BJ (cell line): ENCODE data around the gene ATE1. TPM values are rescaled to one million over a fixed set of nuclear protein-coding genes. Genes with fewer than 3 reads are reported as not detected.

Experiments used
- CTCF ChIA-PET: fragments of 350-600 bp; formaldehyde crosslinking; extraction: SDS; loops from one replicate; lab custom pipeline; 2021; ENCODE audit warnings: antibody characterized with exemption, inconsistent platforms; lab: Yijun Ruan, JAX
- POLR2A ChIA-PET: fragments of 300-600 bp; sonication (Branson Sonifier 250); formaldehyde crosslinking; extraction: SDS; loops from one replicate; lab custom pipeline; 2021; ENCODE audit warnings: antibody characterized with exemption; lab: Charles Lee
- DNase-seq: peaks from one replicate; pipeline ENCODE4 v3.0.0-alpha.2; 2011; ENCODE audit warnings: low read depth
- H3K27me3 ChIP-seq: 2 replicates; pipeline ENCODE4 v1.6.0; 2011; ENCODE audit warnings: low read length; ENCODE audit not compliant: control insufficient read depth, insufficient read depth
- H3K36me3 ChIP-seq: 2 replicates; pipeline ENCODE4 v1.5.1; 2011; ENCODE audit warnings: low read length; ENCODE audit not compliant: control insufficient read depth, insufficient read depth
- H3K4me3 ChIP-seq: 2 replicates; pipeline ENCODE4 v1.5.1; 2011; ENCODE audit warnings: low read depth, mild to moderate bottlenecking, control low read depth, low read length
- polyA plus RNA-seq: library from polyadenylated mRNA; depleted of rRNA; stranded (reverse); fragments of >200 nt; gene quantifications from 2 replicates; pipeline ENCODE4 v1.2.3, GENCODE V29; 2011
- TF ChIP-seq, protein P1 (sequence below): IDR thresholded peaks from 2 replicates; pipeline ENCODE4 v1.5.1; 2011; ENCODE audit warnings: low read depth, mild to moderate bottlenecking, control low read depth, inconsistent platforms, low read length, moderate library complexity; ENCODE audit not compliant: insufficient read depth

Gene ATE1
- polyA plus RNA-seq, 1 experiment = 7.4 TPM

GRCh38 chr10:121834757-121835156, 93.1 kb downstream of the ATE1 start:
- DNase-seq = no peak
- ChIA-PET POLR2A (no interaction called here), CTCF (interaction anchor here (3.6 kb wide), 1 partner anchor 11 kb away, joined by 25 read pairs; no protein-coding TSS in a partner anchor)
- Histone ChIP-seq H3K27me3 (no peaks in the 10 kb centered on the region), H3K4me3 (no peak overlapping the region), H3K36me3 (no peaks in the 10 kb centered on the region; the same call in 1 of the 2 replicates)
- TF ChIP-seq, protein P1, sequence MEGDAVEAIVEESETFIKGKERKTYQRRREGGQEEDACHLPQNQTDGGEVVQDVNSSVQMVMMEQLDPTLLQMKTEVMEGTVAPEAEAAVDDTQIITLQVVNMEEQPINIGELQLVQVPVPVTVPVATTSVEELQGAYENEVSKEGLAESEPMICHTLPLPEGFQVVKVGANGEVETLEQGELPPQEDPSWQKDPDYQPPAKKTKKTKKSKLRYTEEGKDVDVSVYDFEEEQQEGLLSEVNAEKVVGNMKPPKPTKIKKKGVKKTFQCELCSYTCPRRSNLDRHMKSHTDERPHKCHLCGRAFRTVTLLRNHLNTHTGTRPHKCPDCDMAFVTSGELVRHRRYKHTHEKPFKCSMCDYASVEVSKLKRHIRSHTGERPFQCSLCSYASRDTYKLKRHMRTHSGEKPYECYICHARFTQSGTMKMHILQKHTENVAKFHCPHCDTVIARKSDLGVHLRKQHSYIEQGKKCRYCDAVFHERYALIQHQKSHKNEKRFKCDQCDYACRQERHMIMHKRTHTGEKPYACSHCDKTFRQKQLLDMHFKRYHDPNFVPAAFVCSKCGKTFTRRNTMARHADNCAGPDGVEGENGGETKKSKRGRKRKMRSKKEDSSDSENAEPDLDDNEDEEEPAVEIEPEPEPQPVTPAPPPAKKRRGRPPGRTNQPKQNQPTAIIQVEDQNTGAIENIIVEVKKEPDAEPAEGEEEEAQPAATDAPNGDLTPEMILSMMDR = no peak

DNA sequence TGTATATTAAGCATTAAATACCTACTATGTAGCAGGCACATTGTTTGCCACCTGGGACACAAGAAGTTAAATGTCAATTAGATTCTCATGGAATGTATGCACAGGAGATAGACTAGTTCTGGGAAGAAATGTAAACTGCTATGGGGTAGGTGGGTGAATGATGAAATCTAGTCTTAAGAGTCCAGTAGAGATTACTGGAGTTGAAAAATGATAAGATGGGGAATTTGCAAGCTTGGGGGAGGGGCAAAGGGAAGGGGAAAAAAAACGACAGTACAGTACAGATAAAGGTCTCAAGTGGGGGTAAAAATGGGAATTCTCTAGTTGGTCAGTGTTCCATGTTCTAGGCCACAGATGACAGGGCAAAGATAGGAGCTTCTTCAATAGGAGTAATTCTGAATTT, 94.4 kb downstream of the ATE1 start:
- Histone ChIP-seq H3K27me3 (no peaks in the 10 kb centered on the region), H3K4me3 (no peak overlapping the region), H3K36me3 (no peaks in the 10 kb centered on the region; the same call in 1 of the 2 replicates)
- CTCF ChIA-PET = interaction anchor here (3.6 kb wide), 1 partner anchor 9 kb away, joined by 25 read pairs; no protein-coding TSS in a partner anchor
- no peak for DNase-seq
- TF ChIP-seq, protein P1 = no peak
- POLR2A ChIA-PET = no interaction called here

DNA sequence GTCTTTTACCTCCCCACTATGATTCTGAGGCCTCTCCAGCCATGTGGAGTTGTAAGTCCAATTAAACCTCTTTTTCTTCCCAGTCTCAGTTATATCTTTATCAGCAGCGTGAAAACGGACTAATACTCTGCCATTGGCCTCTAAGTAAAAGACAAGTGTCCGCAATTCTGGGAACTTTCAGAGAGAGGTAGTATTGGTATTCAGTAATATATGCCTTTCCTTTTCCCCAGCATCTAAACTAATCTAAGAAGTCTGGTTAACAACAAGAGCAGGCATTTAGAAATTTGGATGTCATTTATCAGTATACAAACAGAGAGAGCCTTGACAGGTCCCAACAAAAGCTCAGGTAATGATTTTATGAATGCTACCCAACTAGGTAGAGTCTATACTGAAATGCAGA, 95.2 kb downstream of the ATE1 start:
- DNase-seq = no peak
- Histone ChIP-seq H3K27me3 (no peaks in the 10 kb centered on the region), H3K36me3 (no peaks in the 10 kb centered on the region), H3K4me3 (no peak overlapping the region)
- TF ChIP-seq, protein P1 = no peak
- POLR2A ChIA-PET = interaction anchor here (0.5 kb wide), 1 partner anchor 15 kb away, joined by 7 read pairs; no protein-coding TSS in a partner anchor
- CTCF ChIA-PET = interaction anchor here (3.6 kb wide), 1 partner anchor 9 kb away, joined by 25 read pairs; no protein-coding TSS in a partner anchor

- ChIA-PET CTCF (interaction anchor here (0.9 to 3.6 kb wide), 3 partner anchors 8 to 10 kb away, joined by 3 to 25 read pairs (median 3); no protein-coding TSS in a partner anchor), POLR2A (no interaction called here)
- TF ChIP-seq, protein P1 = no peak
- Histone ChIP-seq H3K4me3 (no peak overlapping the region), H3K27me3 (no peaks in the 10 kb centered on the region), H3K36me3 (no peaks in the 10 kb centered on the region)
- no peak for DNase-seq
Observed at GRCh38 chr10:121831777-121832176, 96.1 kb downstream of the ATE1 start.

DNA sequence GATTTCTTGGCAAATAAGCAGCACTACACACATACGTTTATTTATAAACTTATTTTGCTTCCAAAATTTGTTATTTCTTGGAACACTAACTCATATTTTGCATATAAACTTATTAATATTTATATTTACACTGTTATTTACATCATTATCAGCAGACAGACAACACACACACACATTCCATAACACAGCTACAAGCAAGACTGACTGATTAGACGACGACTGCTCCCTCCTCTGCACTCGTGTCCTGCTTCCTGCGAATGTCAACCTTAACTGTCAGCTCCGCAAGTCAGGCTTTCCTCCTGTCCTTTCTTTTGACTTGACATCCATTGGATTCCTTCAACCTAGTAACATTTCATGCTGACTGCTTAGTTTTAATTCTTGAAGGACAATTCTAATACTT, 96.6 kb downstream of the ATE1 start:
- POLR2A ChIA-PET = no interaction called here
- H3K36me3 ChIP-seq = no peaks in the 10 kb centered on the region
- CTCF ChIA-PET = interaction anchor here (0.9 to 1.1 kb wide), 2 partner anchors 9 to 10 kb away, joined by 3 read pairs; no protein-coding TSS in a partner anchor
- H3K27me3 ChIP-seq = no peaks in the 10 kb centered on the region
- TF ChIP-seq, protein P1 = no peak
- DNase-seq = no peak
- no peak overlapping the region for H3K4me3 ChIP-seq
